NT2/D1 (cell line): ENCODE measurements around the gene HDGFL2.

ENCODE experiments used
- SUZ12 ChIP-seq: IDR thresholded peaks from 2 replicates; pipeline ENCODE4 v1.6.1; 2011; ENCODE audit not compliant: insufficient read length, insufficient read depth; ENCODE audit errors: extremely low read depth
- YY1 ChIP-seq: IDR thresholded peaks from 2 replicates; pipeline ENCODE4 v1.6.1; 2011; ENCODE audit not compliant: insufficient read length, insufficient read depth

GRCh38 chr19:4429771-4430171, 42.3 kb upstream of the HDGFL2 start:
- no peak for TF ChIP-seq SUZ12
- TF ChIP-seq YY1: no peak
